ENCODE results near the gene SCAF4.
"Not testable (repeated sequence)": the region's sequence is repeated elsewhere in the genome, so short reads cannot be mapped to it uniquely, and the experiment has no call there.

The SCAF4 gene

DNA sequence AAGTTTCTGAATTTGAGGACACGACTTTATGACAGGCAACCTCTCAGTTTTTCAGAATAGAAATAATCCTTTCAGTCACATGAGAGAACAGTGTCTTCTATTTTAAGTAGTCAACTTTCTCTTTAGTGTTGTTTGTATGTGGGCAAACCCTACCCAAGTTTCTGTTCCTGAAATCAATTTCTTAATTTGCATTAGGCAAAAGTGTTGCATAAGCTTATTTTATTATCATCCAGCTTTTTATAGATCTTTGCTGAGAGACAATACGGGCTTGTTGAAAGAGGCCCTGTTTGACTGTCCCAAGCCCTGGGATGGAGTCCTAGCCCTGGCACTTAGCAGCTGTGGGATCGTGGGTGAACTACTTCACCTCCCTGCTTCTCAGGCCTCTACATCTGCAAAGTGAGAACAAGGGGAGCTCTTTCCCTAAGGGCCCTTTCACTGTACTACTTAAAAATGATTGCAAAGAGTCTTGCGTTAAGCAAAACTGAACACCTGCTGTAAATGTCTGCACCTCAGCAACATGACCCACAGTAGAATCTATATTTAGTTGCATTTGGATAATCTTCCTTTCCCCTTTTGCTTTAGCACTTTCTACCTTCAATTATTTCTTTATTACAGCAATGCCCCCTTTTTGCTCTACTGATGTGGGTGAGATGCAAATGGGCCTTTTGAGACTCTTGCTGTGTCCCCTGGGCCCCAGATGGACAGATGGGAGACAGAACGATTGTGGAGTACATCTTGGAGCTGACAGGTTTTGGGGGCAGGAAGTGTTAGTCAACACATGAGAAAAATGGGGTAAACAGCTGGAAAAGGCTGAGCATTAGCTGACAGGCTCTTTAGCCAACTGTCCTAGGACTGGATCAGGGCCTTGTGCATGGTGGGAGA, 41.0 kb upstream of the SCAF4 start:
- H3K4me3 ChIP-seq (ENCODE audit: control insufficient read depth, low read depth, low read length): no peak overlapping the region
- TF ChIP-seq, protein P1, sequence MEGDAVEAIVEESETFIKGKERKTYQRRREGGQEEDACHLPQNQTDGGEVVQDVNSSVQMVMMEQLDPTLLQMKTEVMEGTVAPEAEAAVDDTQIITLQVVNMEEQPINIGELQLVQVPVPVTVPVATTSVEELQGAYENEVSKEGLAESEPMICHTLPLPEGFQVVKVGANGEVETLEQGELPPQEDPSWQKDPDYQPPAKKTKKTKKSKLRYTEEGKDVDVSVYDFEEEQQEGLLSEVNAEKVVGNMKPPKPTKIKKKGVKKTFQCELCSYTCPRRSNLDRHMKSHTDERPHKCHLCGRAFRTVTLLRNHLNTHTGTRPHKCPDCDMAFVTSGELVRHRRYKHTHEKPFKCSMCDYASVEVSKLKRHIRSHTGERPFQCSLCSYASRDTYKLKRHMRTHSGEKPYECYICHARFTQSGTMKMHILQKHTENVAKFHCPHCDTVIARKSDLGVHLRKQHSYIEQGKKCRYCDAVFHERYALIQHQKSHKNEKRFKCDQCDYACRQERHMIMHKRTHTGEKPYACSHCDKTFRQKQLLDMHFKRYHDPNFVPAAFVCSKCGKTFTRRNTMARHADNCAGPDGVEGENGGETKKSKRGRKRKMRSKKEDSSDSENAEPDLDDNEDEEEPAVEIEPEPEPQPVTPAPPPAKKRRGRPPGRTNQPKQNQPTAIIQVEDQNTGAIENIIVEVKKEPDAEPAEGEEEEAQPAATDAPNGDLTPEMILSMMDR (IDR thresholded peaks at IDR 0.05; ENCODE audit: control insufficient read depth, insufficient read depth, low read depth, low read length, missing control alignments): no peak
- DNase-seq (ENCODE audit: low read depth): no peak

DNA sequence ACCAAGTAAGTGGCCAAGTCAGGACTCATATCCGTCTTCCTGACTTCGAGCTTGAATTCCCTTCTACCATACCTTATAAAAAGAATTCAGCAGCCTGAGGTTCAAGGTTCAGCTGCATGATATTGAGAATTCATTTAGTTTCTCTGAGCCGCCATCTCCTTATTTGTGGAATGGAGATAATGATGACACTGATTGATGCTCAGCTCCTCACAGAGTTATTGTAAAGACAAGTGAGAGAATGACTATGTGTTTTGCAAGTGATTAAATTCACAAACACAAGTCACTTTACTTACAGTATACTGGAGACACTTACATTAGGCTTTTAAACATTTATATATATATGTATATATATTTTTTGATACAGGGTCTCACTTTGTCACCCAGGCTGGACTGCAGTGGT, 39.8 kb upstream of the SCAF4 start:
- DNase-seq (ENCODE audit: low read depth): no peak
- no peak overlapping the region for H3K4me3 ChIP-seq (ENCODE audit: control insufficient read depth, low read depth, low read length)
- TF ChIP-seq, protein P1 (IDR thresholded peaks at IDR 0.05; ENCODE audit: control insufficient read depth, insufficient read depth, low read depth, low read length, missing control alignments): no peak

DNA sequence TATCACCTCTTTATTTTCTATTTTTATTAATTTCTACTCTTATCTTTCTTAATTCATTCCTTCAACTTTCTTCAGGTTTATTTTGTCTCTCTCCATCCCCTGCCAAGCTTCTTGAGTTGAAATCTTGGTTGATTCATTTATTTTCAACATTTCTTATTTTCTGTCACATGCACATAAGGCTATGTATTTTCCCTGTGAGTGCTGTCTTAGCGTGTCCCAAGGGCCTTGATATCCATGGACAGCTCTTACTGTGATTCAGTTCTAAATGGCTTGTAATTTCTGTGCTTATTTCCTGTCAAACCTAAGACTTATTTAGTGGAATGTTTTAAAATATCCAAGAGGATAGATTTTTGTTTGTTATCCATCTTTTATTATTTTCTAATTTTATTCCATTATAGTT, 36.8 kb upstream of the SCAF4 start:
- H3K4me3 ChIP-seq (ENCODE audit: control insufficient read depth, low read depth, low read length): no peak overlapping the region
- DNase-seq (ENCODE audit: low read depth): no peak
- TF ChIP-seq, protein P1 (IDR thresholded peaks at IDR 0.05; ENCODE audit: control insufficient read depth, insufficient read depth, low read depth, low read length, missing control alignments): no peak

DNA sequence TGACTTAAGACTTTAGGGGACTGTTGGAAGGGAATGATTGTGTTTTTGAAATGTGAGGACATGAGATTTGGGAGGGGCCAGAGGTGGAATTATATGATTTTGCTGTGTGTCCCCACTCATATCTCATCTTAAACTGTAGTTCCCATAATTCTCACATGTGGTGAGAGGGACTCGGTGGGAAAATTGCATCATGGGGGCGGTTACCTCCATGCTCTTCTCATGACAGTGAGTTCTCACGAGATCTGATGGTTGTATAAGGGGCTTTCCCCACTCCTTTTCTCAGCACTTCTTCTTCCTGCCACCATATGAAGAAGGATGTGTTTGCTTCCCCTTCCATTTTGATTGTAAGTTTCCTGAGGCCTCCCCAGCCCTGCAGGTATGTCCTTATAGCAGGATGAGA, 35.0 kb upstream of the SCAF4 start:
- DNase-seq (ENCODE audit: low read depth): no peak
- TF ChIP-seq, protein P1 (IDR thresholded peaks at IDR 0.05; ENCODE audit: control insufficient read depth, insufficient read depth, low read depth, low read length, missing control alignments): no peak
- H3K4me3 ChIP-seq (ENCODE audit: control insufficient read depth, low read depth, low read length): no peak overlapping the region

DNA sequence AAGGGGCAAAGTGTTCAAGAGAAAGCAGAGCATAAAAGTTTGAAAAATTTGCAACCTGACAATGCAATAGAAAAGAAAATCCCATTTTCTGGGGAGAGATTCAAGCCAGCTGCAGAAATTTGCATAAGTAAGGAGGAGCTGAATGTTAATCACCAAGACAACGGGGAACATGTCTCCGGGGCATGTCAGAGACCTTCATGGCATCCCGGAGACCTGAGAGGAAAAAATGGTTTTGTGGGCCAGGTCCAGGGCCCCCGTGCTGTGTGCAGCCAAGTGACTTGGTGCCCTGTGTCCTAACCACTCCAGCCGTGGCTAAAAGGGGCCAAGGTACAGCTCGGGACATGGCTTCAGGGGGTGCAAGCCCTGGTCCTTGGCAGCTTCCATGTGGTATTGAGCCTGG, 33.9 kb upstream of the SCAF4 start:
- H3K4me3 ChIP-seq (ENCODE audit: control insufficient read depth, low read depth, low read length); DNase-seq (ENCODE audit: low read depth): not testable (repeated sequence)

DNA sequence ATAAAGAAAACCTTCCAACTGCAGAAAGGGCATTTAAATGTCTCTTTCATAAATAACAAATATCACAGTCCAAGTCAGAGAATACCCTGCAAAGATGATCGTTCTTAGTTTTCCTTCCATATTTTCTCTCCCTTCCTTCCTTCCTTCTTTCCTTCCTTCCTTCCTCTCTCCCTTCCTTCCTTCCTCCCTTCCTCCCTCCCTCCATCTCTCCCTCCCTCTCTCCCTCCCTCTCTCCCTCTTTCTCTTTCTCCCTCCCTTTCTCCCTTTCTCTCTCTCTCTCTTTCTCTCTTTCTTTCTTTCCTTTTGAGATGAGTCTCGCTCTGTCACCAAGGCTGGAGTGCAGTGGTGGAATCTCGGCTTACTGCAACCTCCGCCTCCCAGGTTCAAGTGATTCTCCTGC, 29.0 kb upstream of the SCAF4 start:
- no peak overlapping the region for H3K4me3 ChIP-seq (ENCODE audit: control insufficient read depth, low read depth, low read length)
- TF ChIP-seq, protein P1 (IDR thresholded peaks at IDR 0.05; ENCODE audit: control insufficient read depth, insufficient read depth, low read depth, low read length, missing control alignments): no peak
- no peak for DNase-seq (ENCODE audit: low read depth)

DNA sequence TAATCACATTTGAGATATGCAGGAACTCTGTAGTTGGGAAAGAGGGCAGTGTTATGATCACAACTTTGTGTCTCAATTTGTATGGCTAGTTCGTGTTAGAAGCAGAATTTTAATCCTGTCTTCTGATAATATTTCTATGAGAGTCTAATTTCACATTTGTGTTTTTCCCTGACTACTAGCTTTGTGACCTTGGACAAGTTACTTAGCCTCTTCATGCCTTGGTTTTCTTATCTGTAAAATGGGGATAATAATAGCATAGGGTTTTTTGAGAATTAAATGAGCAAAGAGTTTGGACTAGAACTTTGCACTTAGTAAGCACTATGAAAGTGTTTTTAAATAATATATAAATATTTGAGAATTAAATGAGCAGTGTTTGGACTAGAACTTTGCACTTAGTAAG, 24.9 kb upstream of the SCAF4 start:
- H3K4me3 ChIP-seq (ENCODE audit: control insufficient read depth, low read depth, low read length): no peak overlapping the region
- no peak for DNase-seq (ENCODE audit: low read depth)
- TF ChIP-seq, protein P1 (IDR thresholded peaks at IDR 0.05; ENCODE audit: control insufficient read depth, insufficient read depth, low read depth, low read length, missing control alignments): no peak

Data from AG09309 (cell line).